Mesenchymal stem cell (in vitro differentiated cells and primary cell): Measurements from ENCODE around the gene BMAL1.

Experiments
- DNase-seq: peaks from one replicate; pipeline ENCODE4 v3.0.0-alpha.2; 2013
- H2AFZ ChIP-seq: one replicate; pipeline ENCODE4 v1.6.1; 2013; ENCODE audit warnings: low read depth, mild to moderate bottlenecking, control low read depth, inconsistent platforms, low read length, moderate library complexity
- H2AK5ac ChIP-seq: 2 replicates; pipeline ENCODE4 v1.6.1; 2013; ENCODE audit warnings: low read length, moderate library complexity, mild to moderate bottlenecking, inconsistent platforms; ENCODE audit not compliant: severe bottlenecking
- H2BK120ac ChIP-seq: one replicate; pipeline ENCODE4 v1.6.1; 2013; ENCODE audit warnings: low read depth, mild to moderate bottlenecking, inconsistent platforms, low read length, moderate library complexity
- H2BK12ac ChIP-seq, 2 experiments: one replicate each; pipeline ENCODE4 v1.6.1; 2013; ENCODE audit warnings: inconsistent platforms in 2 of 2, low read length in 2 of 2, mild to moderate bottlenecking in 2 of 2, moderate library complexity in 2 of 2, control low read depth in 1 of 2
- H2BK15ac ChIP-seq: one replicate; pipeline ENCODE4 v1.6.1; 2013; ENCODE audit warnings: mild to moderate bottlenecking, low read depth, inconsistent platforms; ENCODE audit not compliant: poor library complexity, severe bottlenecking
- H2BK5ac ChIP-seq: 2 replicates; pipeline ENCODE4 v1.6.1; 2013; ENCODE audit warnings: low read depth, mild to moderate bottlenecking, low read length, control low read depth, inconsistent platforms; ENCODE audit not compliant: poor library complexity, severe bottlenecking
- H3K14ac ChIP-seq, 2 experiments: one replicate each; pipeline ENCODE4 v1.6.1; 2013; ENCODE audit warnings: inconsistent platforms in 2 of 2, low read length in 2 of 2, control low read depth in 1 of 2, mild to moderate bottlenecking in 1 of 2, moderate library complexity in 1 of 2
- H3K18ac ChIP-seq, 2 experiments: one replicate each; pipeline ENCODE4 v1.6.1; 2013; ENCODE audit warnings: inconsistent platforms in 2 of 2, low read length in 2 of 2, control low read depth in 1 of 2, low read depth in 1 of 2, mild to moderate bottlenecking in 1 of 2
- H3K23ac ChIP-seq, 2 experiments: one replicate each; pipeline ENCODE4 v1.6.1; 2013; ENCODE audit warnings: inconsistent platforms in 2 of 2, low read length in 2 of 2, mild to moderate bottlenecking in 2 of 2, moderate library complexity in 2 of 2, control low read depth in 1 of 2
- H3K27ac ChIP-seq: 2 replicates; pipeline ENCODE4 v1.5.1; 2013; ENCODE audit warnings: mild to moderate bottlenecking, moderate library complexity, low read length, control low read depth, inconsistent platforms; ENCODE audit not compliant: poor library complexity, severe bottlenecking
- H3K27me3 ChIP-seq, 2 experiments: 2 replicates each; pipeline versions ENCODE4 v1.6.1 to v1.7.0; 2013; ENCODE audit warnings: low read length in 2 of 2, mild to moderate bottlenecking in 2 of 2, moderate library complexity in 2 of 2, control low read depth in 1 of 2, inconsistent platforms in 1 of 2; ENCODE audit not compliant: control insufficient read depth in 1 of 2, insufficient read depth in 1 of 2
- H3K36me3 ChIP-seq, 2 experiments: 2 replicates each; pipeline versions ENCODE4 v1.6.1 to v1.7.0; 2013; ENCODE audit warnings: low read length in 2 of 2, control low read depth in 1 of 2, inconsistent platforms in 1 of 2, low read depth in 1 of 2, mild to moderate bottlenecking in 1 of 2; ENCODE audit not compliant: insufficient read depth in 2 of 2, control insufficient read depth in 1 of 2
- H3K4ac ChIP-seq, 2 experiments: one replicate each; pipeline ENCODE4 v1.6.1; 2013; ENCODE audit warnings: inconsistent platforms in 2 of 2, low read length in 2 of 2, mild to moderate bottlenecking in 2 of 2, moderate library complexity in 2 of 2, control low read depth in 1 of 2, low read depth in 1 of 2
- H3K4me1 ChIP-seq: 2 replicates; pipeline ENCODE4 v1.6.1; 2013; ENCODE audit warnings: low read depth, low read length, control low read depth; ENCODE audit not compliant: control insufficient read depth, insufficient read depth
- H3K4me2 ChIP-seq: 2 replicates; pipeline ENCODE4 v1.6.1; 2013; ENCODE audit warnings: low read length, mild to moderate bottlenecking, inconsistent platforms; ENCODE audit not compliant: poor library complexity, severe bottlenecking
- H3K4me3 ChIP-seq, 2 experiments: 2 replicates each; pipeline versions ENCODE4 v1.5.1 to v1.7.0; 2013; ENCODE audit warnings: low read length in 2 of 2, mild to moderate bottlenecking in 2 of 2, control low read depth in 1 of 2, low read depth in 1 of 2; ENCODE audit not compliant: insufficient read depth in 1 of 2
- H3K79me1 ChIP-seq: replicated peaks from 2 replicates; pipeline ENCODE4 v1.6.1; 2013; ENCODE audit warnings: mild to moderate bottlenecking, control low read depth, low read length, inconsistent platforms; ENCODE audit not compliant: poor library complexity, severe bottlenecking
- H3K9ac ChIP-seq: 2 replicates; pipeline ENCODE4 v1.7.0; 2013; ENCODE audit warnings: mild to moderate bottlenecking, low read length, moderate library complexity
- H3K9me3 ChIP-seq: 2 replicates; pipeline ENCODE4 v1.7.0; 2013; ENCODE audit warnings: mild to moderate bottlenecking, low read length; ENCODE audit not compliant: control insufficient read depth
- H4K8ac ChIP-seq: one replicate; pipeline ENCODE4 v1.6.1; 2013; ENCODE audit warnings: inconsistent platforms, mild to moderate bottlenecking, low read length, moderate library complexity
- H4K91ac ChIP-seq: one replicate; pipeline ENCODE4 v1.6.1; 2013; ENCODE audit warnings: mild to moderate bottlenecking, low read length, inconsistent platforms
- WGBS: methylation state at CpG from one replicate; pipeline ENCODE4 v1.1.7; 2013; ENCODE audit warnings: mixed read lengths; 5-methylcytosine and 5-hydroxymethylcytosine counted together

Gene BMAL1

DNA sequence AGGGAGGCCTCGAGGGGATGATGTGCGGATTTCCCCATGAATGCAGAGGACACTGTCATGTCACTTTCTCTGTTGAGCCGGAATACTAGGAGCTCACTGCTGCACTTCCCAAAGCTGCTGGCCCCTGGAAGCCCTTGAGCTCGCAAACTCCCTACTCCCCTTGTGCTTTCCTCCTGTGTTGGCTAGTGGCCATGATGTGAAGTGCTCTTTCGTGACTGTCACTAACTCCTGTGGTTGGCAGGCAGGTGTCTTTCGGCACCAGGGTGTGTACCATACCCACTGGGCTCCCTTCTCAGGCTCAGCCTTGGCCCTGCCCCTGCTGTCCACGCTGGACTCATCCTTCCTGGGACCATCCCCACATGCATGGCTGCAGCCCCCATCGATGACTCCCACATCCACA is 99.2 kb downstream of the BMAL1 start:
- Histone ChIP-seq H3K27me3 (no peaks in the 10 kb centered on the region), H3K9ac (no peak overlapping the region), H3K27ac (no peak overlapping the region)

DNA sequence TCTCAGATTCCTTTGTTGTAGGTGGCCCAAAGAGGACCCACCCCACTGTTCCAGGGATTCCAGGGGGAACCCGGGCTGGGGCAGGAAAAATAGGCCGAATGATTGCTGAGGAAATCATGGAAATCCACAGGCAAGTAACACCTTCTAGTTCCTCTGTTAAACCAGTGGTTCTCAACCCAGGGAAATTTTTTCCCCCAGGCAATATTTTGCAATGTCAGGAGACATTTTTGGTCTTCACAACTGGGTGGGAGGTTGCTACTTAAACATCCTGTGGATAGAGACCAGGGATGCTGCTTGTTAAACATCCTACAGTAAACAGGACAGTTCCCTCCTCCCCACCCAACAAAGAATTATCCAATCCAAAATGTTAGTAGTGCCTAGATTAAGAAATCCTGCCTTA is 100.7 kb downstream of the BMAL1 start:
- H2BK15ac ChIP-seq, result no peak overlapping the region
- no peak overlapping the region for H2AK5ac ChIP-seq
- peaks cover 26 to 99% of the 10 kb centered on the region in 2 experiments for H3K36me3 ChIP-seq
- no peak overlapping the region for H2BK5ac ChIP-seq
- H3K4me3 ChIP-seq, result no peak overlapping the region
- no peak overlapping the region for H2BK120ac ChIP-seq
- no peaks in the 10 kb centered on the region for H3K9me3 ChIP-seq
- H2BK12ac ChIP-seq, result no peak overlapping the region
- no peaks in the 10 kb centered on the region for H3K4me1 ChIP-seq
- H3K9ac ChIP-seq, result no peak overlapping the region
- no peak overlapping the region for H3K23ac ChIP-seq
- H2AFZ ChIP-seq, result no peak overlapping the region
- no peak for DNase-seq
- H3K14ac ChIP-seq, result no peak overlapping the region
- no peak overlapping the region for H3K18ac ChIP-seq
- no peak overlapping the region for H4K8ac ChIP-seq
- H3K4me2 ChIP-seq, result no peak overlapping the region
- H4K91ac ChIP-seq, result no peak overlapping the region
- no peaks in the 10 kb centered on the region for H3K79me1 ChIP-seq
- H3K4ac ChIP-seq, result no peak overlapping the region
- H3K27ac ChIP-seq, result no peak overlapping the region
- WGBS, result 100% methylated on average over 2 of the region's 2 CpGs
- no peaks in the 10 kb centered on the region for H3K27me3 ChIP-seq

More for the DNA sequence above, 99.2 kb downstream of the BMAL1 start:
- Histone ChIP-seq H3K9me3 (no peaks in the 10 kb centered on the region), H3K23ac (no peak overlapping the region), H3K4me2 (no peak overlapping the region), H3K4me1 (no peaks in the 10 kb centered on the region), H2BK120ac (no peak overlapping the region), H3K4me3 (no peak overlapping the region), H2BK15ac (no peak overlapping the region), H3K4ac (no peak overlapping the region), H2AFZ (no peak overlapping the region), H4K91ac (no peak overlapping the region), H3K18ac (no peak overlapping the region), H4K8ac (no peak overlapping the region), H2AK5ac (no peak overlapping the region), H2BK12ac (no peak overlapping the region), H3K14ac (no peak overlapping the region), H3K36me3 (peaks cover 33 to 99% of the 10 kb centered on the region in 2 experiments), H2BK5ac (no peak overlapping the region), H3K79me1 (no peaks in the 10 kb centered on the region)
- 97% methylated on average over 8 of the region's 8 CpGs for WGBS
- no peak for DNase-seq

DNA sequence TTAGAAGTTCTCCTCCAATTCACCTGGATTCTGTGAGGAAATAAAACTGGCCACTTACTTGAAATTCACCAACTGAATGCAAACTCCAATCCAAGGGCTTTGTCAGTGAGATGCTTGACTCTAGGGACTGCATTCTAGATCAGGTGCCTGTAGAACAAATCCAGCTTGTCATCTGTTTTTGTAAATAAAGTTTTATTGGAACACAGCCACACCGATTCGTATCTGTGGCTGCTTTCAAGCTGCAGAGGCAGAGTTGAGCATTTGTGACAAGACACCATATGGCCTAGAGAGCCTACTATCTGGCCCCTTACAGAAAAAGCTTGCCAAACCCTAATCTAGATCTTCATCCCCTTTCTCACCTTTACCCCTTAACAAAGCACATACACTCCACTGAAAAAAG is 103.1 kb downstream of the BMAL1 start:
- H3K23ac ChIP-seq, result no peak overlapping the region
- H2BK5ac ChIP-seq, result no peak overlapping the region
- H4K91ac ChIP-seq, result no peak overlapping the region
- no peak overlapping the region for H2AFZ ChIP-seq
- H3K27me3 ChIP-seq, result no peaks in the 10 kb centered on the region
- no peak overlapping the region for H2BK12ac ChIP-seq
- WGBS, result 91% methylated on average over 2 of the region's 2 CpGs
- H2BK120ac ChIP-seq, result no peak overlapping the region
- DNase-seq, result no peak
- H3K79me1 ChIP-seq, result no peaks in the 10 kb centered on the region
- no peak overlapping the region for H3K27ac ChIP-seq
- no peak overlapping the region for H3K4me2 ChIP-seq
- H3K4me3 ChIP-seq, result no peak overlapping the region
- no peaks in the 10 kb centered on the region for H3K4me1 ChIP-seq
- no peak overlapping the region for H3K4ac ChIP-seq
- H3K14ac ChIP-seq, result no peak overlapping the region
- H3K9ac ChIP-seq, result no peak overlapping the region
- peaks cover 27 to 94% of the 10 kb centered on the region in 2 experiments for H3K36me3 ChIP-seq
- no peaks in the 10 kb centered on the region for H3K9me3 ChIP-seq
- H3K18ac ChIP-seq, result no peak overlapping the region
- H4K8ac ChIP-seq, result no peak overlapping the region
- no peak overlapping the region for H2AK5ac ChIP-seq
- no peak overlapping the region for H2BK15ac ChIP-seq

DNA sequence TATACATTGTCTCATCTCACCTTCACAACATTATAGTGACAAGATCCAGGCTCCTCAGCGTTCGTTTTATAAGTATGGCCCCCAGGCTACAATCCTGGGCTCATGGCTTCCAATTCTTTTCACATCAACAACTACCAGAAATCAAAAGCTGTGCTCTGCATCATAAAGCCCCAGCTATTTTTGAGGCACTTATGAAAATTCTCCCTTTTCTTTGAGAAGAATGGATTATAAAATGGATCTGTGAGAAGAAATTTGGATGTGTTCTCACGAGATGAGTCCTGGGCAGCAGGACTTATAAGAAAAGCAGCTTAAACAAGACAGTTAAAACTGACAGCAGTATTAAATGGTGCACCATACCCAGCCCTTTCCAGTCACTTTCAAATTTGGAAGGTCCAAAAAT is 105.2 kb downstream of the BMAL1 start:
- H2BK5ac ChIP-seq, result no peak overlapping the region
- H3K4me1 ChIP-seq, result no peaks in the 10 kb centered on the region
- H2BK120ac ChIP-seq, result no peak overlapping the region
- H2AK5ac ChIP-seq, result no peak overlapping the region
- no peak overlapping the region for H4K8ac ChIP-seq
- no peak overlapping the region for H3K4me3 ChIP-seq
- no peak overlapping the region for H2AFZ ChIP-seq
- peaks cover 2% of the 10 kb centered on the region for H3K79me1 ChIP-seq
- DNase-seq, result no peak
- no peak overlapping the region for H3K18ac ChIP-seq
- 98% methylated on average over 3 of the region's 3 CpGs for WGBS
- no peak overlapping the region for H3K14ac ChIP-seq
- H3K27ac ChIP-seq, result no peak overlapping the region
- H3K9ac ChIP-seq, result no peak overlapping the region
- no peak overlapping the region for H2BK15ac ChIP-seq
- H3K9me3 ChIP-seq, result no peaks in the 10 kb centered on the region
- no peak overlapping the region for H3K4ac ChIP-seq
- peaks cover 13 to 94% of the 10 kb centered on the region in 2 experiments for H3K36me3 ChIP-seq
- no peaks in the 10 kb centered on the region for H3K27me3 ChIP-seq
- H3K23ac ChIP-seq, result no peak overlapping the region
- no peak overlapping the region for H2BK12ac ChIP-seq
- no peak overlapping the region for H4K91ac ChIP-seq
- H3K4me2 ChIP-seq, result no peak overlapping the region
